Measurements from ENCODE around the gene PLD1.

GRCh38 chr3:171813897-171814460 lies 3.7 kb upstream of the PLD1 start:
- TF ChIP-seq CTCF (IDR thresholded peaks at IDR 0.05; ENCODE audit: low read depth, low read length) (peak; percentile 26), POLR2A (IDR thresholded peaks at IDR 0.05; ENCODE audit: extremely low read depth, insufficient read length) (no peak), MAX (IDR thresholded peaks at IDR 0.05; ENCODE audit: low read depth, low read length) (peak; percentile 85)

All from NB4 (cell line).